ENCODE results near the gene GNA15.
"Not testable (repeated sequence)": the region's sequence is repeated elsewhere in the genome, so short reads cannot be mapped to it uniquely, and the experiment has no call there.

GNA15 gene

DNA sequence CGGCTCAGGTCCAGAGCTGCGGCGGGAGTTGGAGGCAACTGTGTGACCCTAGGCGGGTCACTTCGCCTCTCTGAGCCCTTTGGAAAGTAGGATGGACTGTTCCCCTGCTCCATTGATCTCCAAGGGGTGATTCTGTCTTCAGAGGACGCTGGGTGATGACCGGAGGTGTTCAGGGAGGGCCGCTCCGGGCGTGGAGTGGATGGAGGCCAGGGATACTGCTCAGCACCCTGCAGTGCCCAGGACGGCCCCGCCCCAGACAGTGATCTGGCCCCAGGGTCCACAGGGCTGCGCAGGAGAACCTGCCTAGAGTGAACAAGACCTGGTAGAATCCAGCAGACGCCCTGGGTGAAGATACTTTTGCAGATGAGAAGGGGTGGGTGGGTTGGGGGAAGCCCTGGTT, 56.9 kb downstream of the GNA15 start:
- no peak for DNase-seq

DNA sequence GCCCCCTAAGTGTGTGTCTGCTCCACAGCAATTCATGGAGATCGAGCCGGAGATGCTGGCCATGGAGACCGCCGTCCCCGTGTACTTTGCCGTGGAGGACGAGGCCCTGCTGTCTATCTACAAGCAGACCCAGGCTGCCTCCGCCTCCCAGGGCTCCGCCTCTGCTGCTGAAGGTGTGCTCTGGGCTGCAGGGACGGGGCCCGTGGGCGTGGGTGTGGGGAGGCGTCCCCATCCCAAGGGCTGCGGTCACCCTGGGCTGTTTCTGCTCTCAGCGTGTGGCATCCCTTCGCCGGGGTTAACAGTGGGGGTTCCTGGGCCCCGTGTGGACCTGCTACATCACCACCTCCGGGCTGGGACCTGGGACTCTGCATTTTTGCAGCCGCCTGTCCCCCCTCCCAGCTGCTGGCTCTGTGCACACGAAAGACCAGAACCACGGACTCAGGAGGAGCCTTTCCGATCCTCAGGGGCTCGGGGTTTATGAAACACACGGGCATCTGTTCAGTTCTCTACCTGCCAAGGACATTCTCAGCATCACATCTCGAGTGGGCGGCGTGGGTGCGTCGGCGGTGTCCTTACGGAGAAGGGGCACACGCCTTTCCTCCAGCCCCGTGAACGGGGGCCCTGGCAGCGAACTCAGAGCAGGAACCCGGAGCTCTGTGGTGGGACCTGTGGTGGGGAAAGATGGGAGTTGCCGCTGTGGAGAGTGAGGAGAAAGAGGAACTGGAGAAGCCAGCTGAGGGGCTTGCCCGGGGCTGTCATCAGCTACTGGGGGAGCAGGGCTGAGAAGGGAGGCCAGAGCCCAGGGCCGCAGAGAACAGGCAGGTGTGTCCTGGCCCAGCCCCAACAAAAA, 57.6 kb downstream of the GNA15 start:
- no peak for DNase-seq

DNA sequence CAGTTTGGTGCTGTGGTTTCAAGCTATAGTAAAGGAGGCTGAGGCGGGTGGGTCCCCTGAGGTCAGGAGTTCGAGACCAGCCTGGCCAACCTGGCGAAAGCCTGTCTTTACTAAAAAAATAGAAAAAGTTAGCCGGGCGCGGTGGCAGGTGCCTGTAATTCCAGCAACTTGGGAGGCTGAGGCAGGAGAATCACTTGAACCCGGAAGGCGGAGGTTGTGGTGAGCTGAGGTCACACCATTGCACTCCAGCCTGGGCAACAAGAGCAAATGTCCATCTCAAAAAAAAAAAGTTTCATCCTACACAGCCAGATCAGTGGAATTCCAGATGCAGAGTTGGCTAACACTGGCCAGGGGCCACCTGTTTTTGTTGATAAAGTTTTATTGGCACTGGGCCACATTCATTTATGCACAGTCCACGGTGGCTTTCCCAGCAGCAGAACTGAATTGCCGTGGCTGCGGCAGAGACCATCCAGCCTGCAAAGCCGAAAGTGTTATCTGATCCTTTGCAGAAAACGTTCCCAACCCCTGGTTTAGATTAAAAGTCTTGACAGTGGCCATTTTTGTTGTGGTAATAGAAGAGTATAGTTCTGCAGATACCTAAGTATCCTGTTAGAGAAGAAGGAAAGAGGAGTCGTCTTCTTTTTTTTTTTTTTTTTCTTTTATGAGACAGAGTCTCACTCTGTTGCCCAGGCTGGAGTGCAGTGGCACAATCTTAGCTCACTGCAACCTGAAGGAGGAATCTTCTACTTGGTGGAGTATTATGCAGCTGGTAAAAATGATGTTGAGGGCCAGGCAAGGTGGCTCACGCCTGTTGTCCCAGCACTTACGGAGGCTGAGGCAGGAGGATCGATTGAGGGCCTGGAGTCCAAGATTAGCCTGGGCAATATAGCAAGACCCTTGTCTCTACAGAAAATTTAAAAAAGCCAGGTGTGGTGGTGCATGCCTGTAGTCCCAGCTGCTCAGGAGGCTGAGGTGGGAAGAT, 58.6 kb downstream of the GNA15 start:
- no peak for DNase-seq

DNA sequence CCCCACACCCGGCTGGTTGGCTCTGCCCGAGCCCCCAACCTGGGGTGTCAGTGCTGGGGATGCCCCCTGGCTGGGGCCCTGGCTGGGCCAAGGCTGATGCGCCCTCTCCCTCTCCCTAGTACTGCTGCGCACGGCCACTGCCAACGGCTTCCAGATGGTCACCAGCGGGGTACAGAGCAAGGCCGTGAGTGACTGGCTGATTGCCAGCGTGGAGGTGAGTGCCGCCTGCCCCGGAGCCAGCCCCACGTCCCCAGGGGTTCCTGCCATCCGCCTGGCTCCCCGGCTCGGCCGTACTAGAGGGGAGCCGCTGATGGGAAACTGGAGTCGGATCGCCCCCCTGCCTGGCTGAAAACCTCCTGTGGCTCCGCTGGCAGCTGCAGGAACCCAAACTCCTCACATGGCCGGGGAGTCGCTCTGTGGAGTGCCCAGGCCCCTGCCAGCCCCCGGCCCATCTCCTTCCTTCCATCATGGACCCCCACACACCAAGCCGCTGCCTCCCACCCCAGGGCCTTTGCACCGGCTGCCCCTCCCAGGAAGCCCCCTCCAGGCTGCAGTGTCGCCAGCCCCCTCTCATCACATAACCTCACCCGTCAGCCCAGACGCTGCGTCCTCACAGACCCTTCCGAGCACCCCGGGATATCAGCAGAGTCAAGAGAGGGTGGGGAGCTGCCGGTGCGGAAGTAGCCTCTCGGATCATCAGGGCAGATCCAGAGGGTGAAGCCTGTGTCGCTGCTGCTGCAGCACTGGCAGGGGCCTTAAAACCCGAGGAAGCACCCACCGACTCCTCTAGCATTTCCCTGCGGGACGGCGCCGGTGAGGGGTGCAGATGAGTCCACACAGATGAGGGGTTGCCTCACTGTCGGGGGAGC, 60.5 kb downstream of the GNA15 start:
- no peak for DNase-seq

DNA sequence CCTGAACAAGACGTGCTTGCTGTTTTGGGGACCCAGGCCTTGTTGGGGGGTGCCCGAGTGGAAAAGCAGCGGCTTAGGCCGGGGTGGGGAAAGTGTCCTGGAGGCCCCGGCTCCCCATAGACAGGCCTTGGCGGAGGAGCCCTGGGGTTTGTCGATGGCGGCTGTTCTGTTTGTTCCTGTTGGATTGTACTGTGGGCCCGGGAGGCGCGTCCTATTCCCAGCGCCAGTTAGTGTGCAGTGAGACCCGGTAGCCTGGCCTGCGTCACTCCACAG, 61.0 kb downstream of the GNA15 start:
- DNase-seq = no peak

DNA sequence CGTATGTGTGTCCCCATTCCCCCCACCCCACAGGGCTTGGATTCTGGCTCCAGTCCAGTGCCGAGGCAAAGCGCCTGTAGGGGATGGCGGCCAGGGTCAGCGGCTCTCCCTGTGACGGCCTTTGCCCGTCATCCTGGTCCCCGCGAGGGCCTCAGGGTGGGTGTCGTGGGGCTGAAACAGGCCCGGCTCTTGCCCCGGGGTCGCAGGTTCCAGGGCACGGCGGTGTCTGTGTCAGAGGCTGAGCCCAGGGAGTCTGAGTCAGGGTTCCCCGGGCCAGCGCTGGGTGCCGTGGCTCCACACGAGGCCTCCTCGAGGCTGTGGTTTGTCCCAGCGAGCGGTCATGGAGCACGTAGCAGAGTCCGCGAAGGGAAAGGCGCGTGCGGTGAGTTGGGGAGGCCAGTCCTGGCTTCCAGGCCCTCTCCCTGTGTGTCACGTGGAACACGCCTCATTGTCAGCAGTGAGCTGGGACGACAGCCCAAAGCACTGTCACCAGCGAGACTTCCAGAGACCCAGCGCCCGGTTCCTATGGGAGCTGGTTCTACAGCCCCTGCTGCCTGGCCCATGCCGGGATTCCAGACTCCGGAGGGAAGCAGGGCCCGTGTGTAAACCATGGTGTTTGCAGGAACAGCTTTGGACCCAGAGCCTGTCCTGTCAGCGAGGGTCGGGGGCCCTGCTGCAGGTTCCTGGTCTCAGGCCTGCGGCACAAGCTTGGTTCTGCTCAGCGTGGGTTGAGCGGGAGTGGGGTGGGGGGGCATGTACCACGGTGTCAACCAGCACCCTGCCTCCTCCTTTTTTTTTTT, 63.3 kb downstream of the GNA15 start:
- no peak for DNase-seq

DNA sequence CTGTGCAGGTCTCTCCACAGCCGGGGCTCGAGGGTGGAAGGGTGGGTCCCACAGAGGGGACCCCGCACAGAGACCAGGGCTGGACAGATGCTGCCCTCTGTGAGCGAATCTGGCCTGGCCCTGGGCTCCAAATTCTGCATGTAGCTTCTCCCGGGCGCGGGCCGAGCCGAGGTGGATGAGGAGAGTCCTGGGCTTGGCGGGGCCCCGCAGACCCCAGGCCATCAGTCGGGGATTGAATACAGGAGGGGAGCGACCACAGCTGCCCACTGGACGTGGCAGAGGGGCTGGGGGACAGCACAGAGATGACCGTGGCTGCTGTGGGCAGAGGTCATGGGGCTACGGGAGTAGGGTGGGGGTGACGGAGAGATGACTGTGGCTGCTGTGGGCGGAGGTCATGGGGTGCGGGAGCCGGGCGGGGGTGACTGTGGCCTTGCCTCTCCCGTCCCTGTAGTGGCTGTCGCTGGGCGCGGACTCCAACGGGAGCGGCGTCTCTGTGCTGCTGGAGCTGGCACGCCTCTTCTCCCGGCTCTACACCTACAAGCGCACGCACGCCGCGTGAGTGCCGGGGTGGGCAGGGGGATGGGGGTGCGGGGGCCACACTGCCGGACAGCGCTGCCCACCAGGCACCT, 65.4 kb downstream of the GNA15 start:
- DNase-seq = no peak

DNA sequence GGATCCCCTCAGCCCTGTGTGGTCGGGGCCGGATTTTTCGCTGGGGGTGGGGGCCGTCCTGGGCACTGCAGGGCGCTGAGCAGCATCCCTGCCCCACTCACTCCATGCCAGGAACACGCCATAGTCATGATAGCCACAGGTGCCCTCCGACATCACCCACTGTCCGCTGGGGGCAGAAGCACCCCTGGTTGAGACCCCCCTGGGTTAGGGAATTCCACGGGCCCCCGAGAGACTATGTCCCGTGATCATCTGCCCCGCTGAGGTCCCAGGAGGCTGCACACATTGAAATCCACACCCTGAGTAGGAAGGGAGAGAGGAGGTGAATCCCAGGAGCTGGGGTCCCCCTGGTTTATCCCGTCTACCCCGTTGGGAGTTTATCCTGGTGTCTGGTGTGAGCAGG, 66.1 kb downstream of the GNA15 start:
- no peak for DNase-seq

DNA sequence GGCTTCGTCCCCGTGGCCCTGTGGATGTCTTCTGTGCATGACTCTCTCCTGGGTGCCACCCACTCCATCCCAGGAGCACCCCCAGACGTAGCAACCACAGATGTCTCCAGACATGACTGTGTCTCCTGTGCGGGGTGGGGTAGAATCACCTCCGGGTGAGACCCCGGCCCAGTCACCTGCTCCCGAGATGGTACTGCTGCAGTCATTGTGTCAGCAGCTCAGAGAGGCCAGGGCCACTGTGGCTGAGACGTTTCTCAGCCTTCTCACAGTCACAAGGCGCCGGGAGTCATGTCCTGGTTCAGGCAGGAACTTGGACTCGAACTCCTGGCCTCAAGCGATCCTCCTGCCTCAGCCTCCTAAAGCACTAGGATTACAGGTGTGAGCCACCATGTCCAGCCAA, 66.5 kb downstream of the GNA15 start:
- no peak for DNase-seq

DNA sequence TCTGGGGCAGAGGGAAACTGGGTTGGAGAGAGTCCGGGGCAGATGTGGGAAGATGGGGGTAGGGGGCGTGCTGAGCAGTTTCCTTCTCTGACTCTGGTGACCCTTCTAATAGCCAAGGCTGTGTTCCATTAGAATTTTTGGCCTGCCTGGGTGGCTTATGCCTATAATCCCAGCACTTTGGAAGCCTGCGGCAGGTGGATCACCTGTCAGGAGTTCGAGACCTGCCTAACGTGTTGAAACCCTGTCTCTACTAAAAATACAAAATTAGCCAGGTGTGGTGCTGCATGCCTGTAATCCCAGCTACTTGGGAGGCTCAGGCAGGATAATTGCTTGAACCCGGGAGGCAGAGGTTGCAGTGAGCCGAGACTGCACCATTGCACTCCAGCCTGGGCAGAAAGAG, 67.1 kb downstream of the GNA15 start:
- DNase-seq = not testable (repeated sequence)

DNA sequence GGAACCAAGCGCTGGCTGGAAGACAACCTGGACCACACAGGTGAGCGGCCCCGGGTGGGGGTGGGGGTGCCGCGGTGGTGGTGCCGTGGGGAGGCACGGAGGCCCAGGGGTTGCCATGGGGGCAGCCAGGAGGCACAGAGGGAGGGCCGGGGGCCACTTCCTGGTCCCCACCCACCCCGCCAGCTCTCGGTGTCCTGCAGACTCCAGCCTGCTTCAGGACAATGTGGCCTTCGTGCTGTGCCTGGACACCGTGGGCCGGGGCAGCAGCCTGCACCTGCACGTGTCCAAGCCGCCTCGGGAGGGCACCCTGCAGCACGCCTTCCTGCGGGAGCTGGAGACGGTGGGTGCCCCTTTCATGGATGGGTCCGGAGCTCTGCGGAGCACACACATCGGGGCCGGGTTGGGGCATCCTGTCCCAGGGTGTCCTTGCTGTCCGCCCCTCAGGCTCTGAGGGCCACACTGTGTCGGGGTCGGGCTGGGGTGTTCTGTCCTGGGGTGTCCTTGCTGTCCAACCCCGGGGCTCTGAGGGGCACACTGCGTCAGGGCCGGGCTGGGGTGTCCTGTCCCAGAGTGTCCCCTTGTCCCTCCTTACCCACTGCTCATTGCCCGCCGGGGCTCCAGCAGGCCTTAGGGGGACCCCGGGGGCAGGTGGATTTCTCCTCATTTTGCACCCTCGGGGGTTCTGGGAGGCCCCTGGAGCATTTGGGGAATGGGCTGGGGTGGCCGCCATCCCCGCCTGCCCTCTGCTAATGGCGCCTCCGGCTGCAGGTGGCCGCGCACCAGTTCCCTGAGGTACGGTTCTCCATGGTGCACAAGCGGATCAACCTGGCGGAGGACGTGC, 68.2 kb downstream of the GNA15 start:
- DNase-seq = no peak

DNA sequence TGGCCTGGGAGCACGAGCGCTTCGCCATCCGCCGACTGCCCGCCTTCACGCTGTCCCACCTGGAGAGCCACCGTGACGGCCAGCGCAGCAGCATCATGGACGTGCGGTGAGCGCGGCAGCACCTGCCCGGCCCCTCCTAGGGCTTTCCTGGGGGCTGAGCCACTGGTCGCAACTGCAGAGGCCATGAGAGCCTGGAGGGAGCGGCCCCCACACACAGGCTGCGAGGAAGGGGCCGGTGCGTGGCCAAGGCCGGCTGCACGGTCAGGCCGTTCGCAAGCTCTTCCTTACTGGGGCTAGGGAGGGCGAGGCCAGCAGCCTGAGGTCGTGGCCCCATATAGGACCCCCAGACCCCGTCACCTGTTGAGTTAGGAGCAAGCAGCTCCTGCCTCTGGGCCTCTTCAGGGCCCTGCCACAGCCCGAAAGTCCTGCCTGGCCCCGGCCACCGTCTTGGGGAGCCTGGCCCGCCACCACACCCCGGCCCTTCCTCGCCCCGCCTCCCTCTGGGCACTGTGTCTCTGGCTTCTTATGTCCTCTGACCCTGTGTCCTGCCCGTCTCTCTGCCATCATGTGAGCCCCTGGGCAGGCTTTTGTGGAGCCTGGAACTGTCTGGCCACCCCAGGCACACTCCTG, 68.9 kb downstream of the GNA15 start:
- DNase-seq = no peak

DNA sequence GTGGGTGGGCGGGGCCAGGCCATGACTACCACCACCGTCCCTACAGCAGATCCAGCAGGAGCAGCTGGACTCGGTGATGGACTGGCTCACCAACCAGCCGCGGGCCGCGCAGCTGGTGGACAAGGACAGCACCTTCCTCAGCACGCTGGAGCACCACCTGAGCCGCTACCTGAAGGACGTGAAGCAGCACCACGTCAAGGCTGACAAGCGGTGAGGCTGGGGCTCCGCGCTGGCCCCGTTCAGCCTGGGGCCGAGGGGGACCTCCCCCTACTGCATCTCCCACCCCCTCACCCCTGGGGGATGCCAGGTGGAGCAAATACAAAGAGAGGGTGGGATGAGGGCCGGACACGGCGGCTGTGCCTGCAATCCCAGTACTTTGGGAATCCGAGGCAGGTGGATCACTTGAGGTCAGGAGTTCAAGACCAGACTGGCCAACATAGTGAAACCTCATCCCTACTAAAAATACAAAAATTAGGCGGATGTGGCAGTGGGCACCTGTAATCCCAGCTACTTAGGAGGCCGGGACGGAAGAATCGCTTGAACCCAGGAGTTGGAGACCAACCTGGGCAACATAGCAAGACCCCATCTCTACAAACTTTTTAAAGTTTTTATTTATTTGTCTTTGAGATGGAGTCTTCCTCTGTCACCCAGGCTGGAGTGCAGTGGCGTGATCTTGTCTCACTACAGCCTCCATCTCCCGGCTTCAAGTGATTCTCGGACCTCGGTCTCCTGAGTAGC, 70.6 kb downstream of the GNA15 start:
- no peak for DNase-seq

DNA sequence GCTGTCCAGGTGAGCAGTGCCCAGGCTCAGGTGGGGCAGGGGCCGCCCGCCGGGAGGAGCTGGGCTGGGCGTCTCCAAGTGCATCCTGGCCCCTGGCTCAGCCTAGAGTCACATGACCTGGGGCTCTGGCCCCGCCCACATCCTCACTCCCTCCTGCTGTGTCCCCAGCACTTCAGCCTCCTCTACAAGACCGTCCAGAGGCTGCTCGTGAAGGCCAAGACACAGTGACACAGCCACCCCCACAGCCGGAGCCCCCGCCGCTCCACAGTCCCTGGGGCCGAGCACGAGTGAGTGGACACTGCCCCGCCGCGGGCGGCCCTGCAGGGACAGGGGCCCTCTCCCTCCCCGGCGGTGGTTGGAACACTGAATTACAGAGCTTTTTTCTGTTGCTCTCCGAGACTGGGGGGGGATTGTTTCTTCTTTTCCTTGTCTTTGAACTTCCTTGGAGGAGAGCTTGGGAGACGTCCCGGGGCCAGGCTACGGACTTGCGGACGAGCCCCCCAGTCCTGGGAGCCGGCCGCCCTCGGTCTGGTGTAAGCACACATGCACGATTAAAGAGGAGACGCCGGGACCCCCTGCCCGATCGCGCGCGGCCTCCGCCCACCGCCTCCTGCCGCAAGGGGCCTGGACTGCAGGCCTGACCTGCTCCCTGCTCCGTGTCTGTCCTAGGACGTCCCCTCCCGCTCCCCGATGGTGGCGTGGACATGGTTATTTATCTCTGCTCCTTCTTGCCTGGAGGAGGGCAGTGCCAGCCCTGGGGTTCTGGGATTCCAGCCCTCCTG, 71.8 kb downstream of the GNA15 start:
- DNase-seq = no peak

DNA sequence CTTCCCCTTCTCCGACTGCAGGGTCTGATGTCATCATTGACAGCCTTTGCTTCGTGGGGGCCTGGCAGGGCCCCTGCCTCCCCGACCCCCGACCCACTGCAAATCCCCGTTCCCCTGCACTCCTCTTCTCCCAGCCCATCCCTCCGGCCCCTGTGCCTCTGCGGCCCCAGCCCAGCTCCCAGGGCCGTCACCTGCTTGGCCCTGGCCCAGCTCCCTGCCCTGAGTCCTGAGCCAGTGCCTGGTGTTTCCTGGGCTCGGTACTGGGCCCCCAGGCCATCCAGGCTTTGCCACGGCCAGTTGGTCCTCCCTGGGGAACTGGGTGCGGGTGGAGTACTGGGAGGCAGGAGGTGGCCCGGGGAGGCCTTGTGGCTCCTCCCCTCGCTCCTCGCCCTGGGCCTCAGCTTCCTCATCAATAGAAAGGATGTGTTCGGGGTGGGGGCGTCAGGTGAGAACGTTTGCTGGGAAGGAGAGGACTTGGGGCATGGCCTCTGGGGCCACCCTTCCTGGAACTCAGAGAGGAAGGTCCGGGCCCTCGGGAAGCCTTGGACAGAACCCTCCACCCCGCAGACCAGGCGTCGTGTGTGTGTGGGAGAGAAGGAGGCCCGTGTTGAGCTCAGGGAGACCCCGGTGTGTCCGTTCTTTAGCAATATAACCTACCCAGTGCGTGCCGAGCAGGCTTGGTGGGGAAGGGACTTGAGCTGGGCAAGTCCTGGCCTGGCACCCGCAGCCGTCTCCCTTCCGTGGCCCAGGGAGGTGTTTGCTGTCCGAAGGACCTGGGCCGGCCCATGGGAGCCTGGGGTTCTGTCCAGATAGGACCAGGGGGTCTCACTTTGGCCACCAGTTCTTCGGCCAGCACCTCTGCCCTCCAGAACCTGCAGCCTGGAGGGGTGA, 72.7 kb downstream of the GNA15 start:
- no peak for DNase-seq

DNA sequence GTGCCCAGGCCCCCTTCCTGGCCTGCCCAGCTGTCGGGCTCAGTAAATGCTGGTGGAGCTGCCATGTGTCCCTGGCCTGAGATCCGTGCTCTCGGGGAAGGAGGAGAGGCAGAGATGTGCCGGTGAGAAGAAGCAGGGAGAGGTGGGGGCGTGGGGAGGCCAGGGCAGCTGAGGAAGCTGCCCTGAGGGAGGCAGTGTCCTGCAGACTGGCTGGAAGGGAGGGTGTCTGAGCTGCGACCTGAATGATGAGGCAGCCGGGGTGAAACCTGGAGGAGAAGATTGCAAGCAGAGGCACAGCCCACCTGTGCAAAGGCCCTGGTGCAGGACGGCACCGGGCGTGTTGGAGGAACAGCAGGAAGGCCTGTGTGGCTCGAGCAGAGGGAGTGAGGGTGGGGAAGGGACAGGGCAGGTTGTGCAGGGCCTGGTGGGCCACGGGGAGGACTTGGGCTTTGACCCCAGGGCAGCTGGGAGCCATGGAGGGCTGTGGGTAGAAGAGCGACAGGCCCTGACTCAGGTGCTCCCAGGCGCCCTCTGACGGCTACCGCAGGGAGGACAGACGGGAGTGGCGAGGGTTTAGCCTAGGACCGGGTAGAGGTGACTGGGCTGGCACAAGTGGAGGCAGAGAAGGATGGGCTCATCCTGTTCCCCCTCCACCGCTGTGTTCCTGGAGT, 74.6 kb downstream of the GNA15 start:
- DNase-seq = peak; percentile 33 to 46

DNA sequence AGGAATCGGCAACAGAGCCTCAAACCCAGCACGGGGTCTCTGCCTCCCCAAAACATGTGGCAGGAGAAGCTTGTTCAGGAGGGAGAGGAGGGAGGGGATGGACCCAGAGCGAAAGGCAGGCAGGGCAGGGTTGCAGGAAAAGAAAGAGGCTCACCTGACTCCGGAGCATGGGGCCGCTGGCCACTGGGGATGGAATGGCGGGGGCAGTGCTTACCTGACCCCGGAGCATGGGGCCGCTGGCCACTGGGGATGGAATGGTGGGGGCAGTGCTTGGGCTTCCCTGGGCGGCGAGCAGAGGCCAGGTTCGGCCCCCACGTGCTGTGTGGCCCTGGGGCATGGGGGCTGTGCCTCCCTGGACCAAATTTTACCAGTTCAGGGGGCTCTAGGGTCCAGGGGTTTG, 75.4 kb downstream of the GNA15 start:
- DNase-seq = no peak
